HG02759 (cell line): ENCODE measurements around the gene RGS1.

ENCODE experiments used
- ATAC-seq: cut with Tn5 transposase; IDR thresholded peaks from one replicate; pipeline ENCODE4 v1.9.1; 2021; ENCODE audit warnings: mild to moderate bottlenecking, moderate library complexity; ENCODE audit not compliant: unreplicated experiment

RGS1 gene

GRCh38 chr1:192609110-192610079 is 33.8 kb downstream of the RGS1 start:
- peak; percentile 98 for ATAC-seq

- no peak for ATAC-seq
Observed at GRCh38 chr1:192610112-192610889, 34.7 kb downstream of the RGS1 start.

- peak; percentile 80 for ATAC-seq
Observed at GRCh38 chr1:192615055-192615454, 39.5 kb downstream of the RGS1 start.

GRCh38 chr1:192620071-192620635 is 44.6 kb downstream of the RGS1 start:
- no peak for ATAC-seq

- peak; percentile 86 for ATAC-seq
Observed at GRCh38 chr1:192626366-192627179, 51.0 kb downstream of the RGS1 start.

GRCh38 chr1:192627901-192628300 is 52.3 kb downstream of the RGS1 start:
- ATAC-seq = peak; percentile 38

GRCh38 chr1:192628396-192629057 is 53.0 kb downstream of the RGS1 start:
- ATAC-seq = no peak

GRCh38 chr1:192629612-192630011 is 54.0 kb downstream of the RGS1 start:
- ATAC-seq = no peak
